Upper lobe of left lung (tissue), 4 donors: Measurements from ENCODE around the gene PRRG1.
"Not testable (repeated sequence)": the region's sequence is repeated elsewhere in the genome, so short reads cannot be mapped to it uniquely, and the experiment has no call there.

Experiments used
- EP300 ChIP-seq, 4 donors: sonication (generic); formaldehyde crosslinking; IDR thresholded peaks; one replicate each; pipeline ENCODE4 v1.5.1; 2017; ENCODE audit warnings: antibody characterized with exemption in 4 of 4, control low read depth in 2 of 4
- TF ChIP-seq, protein P1 (sequence below), 6 experiments: fragments of 450-650 bp in 4 of 6; fragments of 200-600 bp in 2 of 6; sonication (generic) in 2 of 6; IDR thresholded peaks; one replicate each; pipeline ENCODE4 v1.5.1; 2016 to 2019; ENCODE audit warnings: antibody characterized with exemption in 6 of 6

DNA sequence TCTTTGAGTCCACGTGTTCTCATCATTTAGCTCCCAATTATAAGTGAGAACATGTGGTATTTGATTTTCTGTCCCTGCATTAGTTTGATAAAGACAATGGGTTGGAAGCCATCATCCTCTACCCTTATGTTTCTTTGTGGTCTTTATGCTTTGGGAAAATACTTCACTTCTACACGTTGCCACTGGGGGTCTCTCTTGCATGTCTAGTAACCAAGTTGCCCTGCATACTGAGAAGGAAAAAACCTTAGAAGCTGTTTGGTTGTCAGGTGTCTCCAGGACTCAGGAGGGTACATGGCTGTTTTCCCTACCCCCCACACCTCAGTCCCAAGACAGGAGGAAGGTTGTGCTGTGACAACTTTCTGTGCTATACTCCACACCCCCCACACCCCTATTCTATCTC lies 146.6 kb downstream of the PRRG1 start:
- TF ChIP-seq, protein P1, sequence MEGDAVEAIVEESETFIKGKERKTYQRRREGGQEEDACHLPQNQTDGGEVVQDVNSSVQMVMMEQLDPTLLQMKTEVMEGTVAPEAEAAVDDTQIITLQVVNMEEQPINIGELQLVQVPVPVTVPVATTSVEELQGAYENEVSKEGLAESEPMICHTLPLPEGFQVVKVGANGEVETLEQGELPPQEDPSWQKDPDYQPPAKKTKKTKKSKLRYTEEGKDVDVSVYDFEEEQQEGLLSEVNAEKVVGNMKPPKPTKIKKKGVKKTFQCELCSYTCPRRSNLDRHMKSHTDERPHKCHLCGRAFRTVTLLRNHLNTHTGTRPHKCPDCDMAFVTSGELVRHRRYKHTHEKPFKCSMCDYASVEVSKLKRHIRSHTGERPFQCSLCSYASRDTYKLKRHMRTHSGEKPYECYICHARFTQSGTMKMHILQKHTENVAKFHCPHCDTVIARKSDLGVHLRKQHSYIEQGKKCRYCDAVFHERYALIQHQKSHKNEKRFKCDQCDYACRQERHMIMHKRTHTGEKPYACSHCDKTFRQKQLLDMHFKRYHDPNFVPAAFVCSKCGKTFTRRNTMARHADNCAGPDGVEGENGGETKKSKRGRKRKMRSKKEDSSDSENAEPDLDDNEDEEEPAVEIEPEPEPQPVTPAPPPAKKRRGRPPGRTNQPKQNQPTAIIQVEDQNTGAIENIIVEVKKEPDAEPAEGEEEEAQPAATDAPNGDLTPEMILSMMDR (IDR thresholded peaks at IDR 0.05): peak in 1 of 6 experiments; percentile 6
- TF ChIP-seq EP300 (IDR thresholded peaks at IDR 0.05): not testable (repeated sequence)
